ENCODE data around the gene MAN2B1.
A peak's percentile ranks its signal among the peaks of the same experiment; 100 is the strongest.
"Not testable (repeated sequence)": the region's sequence is repeated elsewhere in the genome, so short reads cannot be mapped to it uniquely, and the experiment has no call there.

Gene MAN2B1

GRCh38 chr19:12689012-12689411 is 22.5 kb upstream of the MAN2B1 start:
- DNase-seq (ENCODE audit: low read depth), result no peak

- no peak for DNase-seq (ENCODE audit: low read depth)
Measured at GRCh38 chr19:12687496-12688196, 21.1 kb upstream of the MAN2B1 start, which contains the start of gene GNG14. GNG14 (plus strand) TSS chr19:12687998; CDS start chr19:12688049, 51 bp downstream.

- DNase-seq (ENCODE audit: low read depth), result no peak
Measured at GRCh38 chr19:12685831-12686230, 19.3 kb upstream of the MAN2B1 start.

- peak; percentile 70 for DNase-seq (ENCODE audit: low read depth)
Measured at GRCh38 chr19:12681074-12681987, 14.8 kb upstream of the MAN2B1 start, which contains the start of gene DHPS. DHPS (minus strand) TSS chr19:12681880; CDS start chr19:12681766, 114 bp downstream.

- no peak for DNase-seq (ENCODE audit: low read depth)
Measured at GRCh38 chr19:12680034-12680433, 13.5 kb upstream of the MAN2B1 start.

GRCh38 chr19:12678039-12678438 is 11.5 kb upstream of the MAN2B1 start:
- DNase-seq (ENCODE audit: low read depth), result not testable (repeated sequence)

GRCh38 chr19:12676928-12677327 is 10.4 kb upstream of the MAN2B1 start:
- DNase-seq (ENCODE audit: low read depth), result no peak

- peak; percentile 59 for DNase-seq (ENCODE audit: low read depth)
Measured at GRCh38 chr19:12676384-12676792, 9.8 kb upstream of the MAN2B1 start.

- no peak for DNase-seq (ENCODE audit: low read depth)
Measured at GRCh38 chr19:12675940-12676339, 9.4 kb upstream of the MAN2B1 start.

GRCh38 chr19:12675399-12675798 is 8.9 kb upstream of the MAN2B1 start:
- no peak for DNase-seq (ENCODE audit: low read depth)

- no peak for DNase-seq (ENCODE audit: low read depth)
Measured at GRCh38 chr19:12672744-12673143, 6.2 kb upstream of the MAN2B1 start.

GRCh38 chr19:12670159-12670928 is 3.8 kb upstream of the MAN2B1 start:
- DNase-seq (ENCODE audit: low read depth), result no peak

- DNase-seq (ENCODE audit: low read depth), result peak; percentile 60
Measured at GRCh38 chr19:12669270-12670158, 3.0 kb upstream of the MAN2B1 start.

GRCh38 chr19:12668932-12669269 is 2.4 kb upstream of the MAN2B1 start:
- peak; percentile 43 for DNase-seq (ENCODE audit: low read depth)

- no peak for DNase-seq (ENCODE audit: low read depth)
Measured at GRCh38 chr19:12668346-12668745, 1.8 kb upstream of the MAN2B1 start.

- no peak for DNase-seq (ENCODE audit: low read depth)
Measured at GRCh38 chr19:12667731-12668302, 1.3 kb upstream of the MAN2B1 start.

GRCh38 chr19:12665671-12666264 is 774 bp downstream of the MAN2B1 start:
- DNase-seq (ENCODE audit: low read depth), result no peak

- no peak for DNase-seq (ENCODE audit: low read depth)
Measured at GRCh38 chr19:12665281-12665573, 1.3 kb downstream of the MAN2B1 start.

GRCh38 chr19:12664406-12665280 is 1.9 kb downstream of the MAN2B1 start:
- no peak for DNase-seq (ENCODE audit: low read depth)

GRCh38 chr19:12660980-12661379 is 5.6 kb downstream of the MAN2B1 start:
- DNase-seq (ENCODE audit: low read depth), result no peak
